Mesenchymal stem cell (in vitro differentiated cells and primary cell): ENCODE measurements around the gene RNF144A.

Experiments
- DNase-seq: peaks from one replicate; pipeline ENCODE4 v3.0.0-alpha.2; 2013
- H2AFZ ChIP-seq: one replicate; pipeline ENCODE4 v1.6.1; 2013; ENCODE audit warnings: low read depth, mild to moderate bottlenecking, control low read depth, inconsistent platforms, low read length, moderate library complexity
- H2AK5ac ChIP-seq: 2 replicates; pipeline ENCODE4 v1.6.1; 2013; ENCODE audit warnings: low read length, moderate library complexity, mild to moderate bottlenecking, inconsistent platforms; ENCODE audit not compliant: severe bottlenecking
- H2BK120ac ChIP-seq: one replicate; pipeline ENCODE4 v1.6.1; 2013; ENCODE audit warnings: low read depth, mild to moderate bottlenecking, inconsistent platforms, low read length, moderate library complexity
- H2BK12ac ChIP-seq, 2 experiments: one replicate each; pipeline ENCODE4 v1.6.1; 2013; ENCODE audit warnings: inconsistent platforms in 2 of 2, low read length in 2 of 2, mild to moderate bottlenecking in 2 of 2, moderate library complexity in 2 of 2, control low read depth in 1 of 2
- H2BK15ac ChIP-seq: one replicate; pipeline ENCODE4 v1.6.1; 2013; ENCODE audit warnings: mild to moderate bottlenecking, low read depth, inconsistent platforms; ENCODE audit not compliant: poor library complexity, severe bottlenecking
- H2BK5ac ChIP-seq: 2 replicates; pipeline ENCODE4 v1.6.1; 2013; ENCODE audit warnings: low read depth, mild to moderate bottlenecking, low read length, control low read depth, inconsistent platforms; ENCODE audit not compliant: poor library complexity, severe bottlenecking
- H3K14ac ChIP-seq, 2 experiments: one replicate each; pipeline ENCODE4 v1.6.1; 2013; ENCODE audit warnings: inconsistent platforms in 2 of 2, low read length in 2 of 2, control low read depth in 1 of 2, mild to moderate bottlenecking in 1 of 2, moderate library complexity in 1 of 2
- H3K18ac ChIP-seq, 2 experiments: one replicate each; pipeline ENCODE4 v1.6.1; 2013; ENCODE audit warnings: inconsistent platforms in 2 of 2, low read length in 2 of 2, control low read depth in 1 of 2, low read depth in 1 of 2, mild to moderate bottlenecking in 1 of 2
- H3K23ac ChIP-seq, 2 experiments: one replicate each; pipeline ENCODE4 v1.6.1; 2013; ENCODE audit warnings: inconsistent platforms in 2 of 2, low read length in 2 of 2, mild to moderate bottlenecking in 2 of 2, moderate library complexity in 2 of 2, control low read depth in 1 of 2
- H3K27ac ChIP-seq: 2 replicates; pipeline ENCODE4 v1.5.1; 2013; ENCODE audit warnings: mild to moderate bottlenecking, moderate library complexity, low read length, control low read depth, inconsistent platforms; ENCODE audit not compliant: poor library complexity, severe bottlenecking
- H3K27me3 ChIP-seq, 2 experiments: 2 replicates each; pipeline versions ENCODE4 v1.6.1 to v1.7.0; 2013; ENCODE audit warnings: low read length in 2 of 2, mild to moderate bottlenecking in 2 of 2, moderate library complexity in 2 of 2, control low read depth in 1 of 2, inconsistent platforms in 1 of 2; ENCODE audit not compliant: control insufficient read depth in 1 of 2, insufficient read depth in 1 of 2
- H3K36me3 ChIP-seq, 2 experiments: 2 replicates each; pipeline versions ENCODE4 v1.6.1 to v1.7.0; 2013; ENCODE audit warnings: low read length in 2 of 2, control low read depth in 1 of 2, inconsistent platforms in 1 of 2, low read depth in 1 of 2, mild to moderate bottlenecking in 1 of 2; ENCODE audit not compliant: insufficient read depth in 2 of 2, control insufficient read depth in 1 of 2
- H3K4ac ChIP-seq, 2 experiments: one replicate each; pipeline ENCODE4 v1.6.1; 2013; ENCODE audit warnings: inconsistent platforms in 2 of 2, low read length in 2 of 2, mild to moderate bottlenecking in 2 of 2, moderate library complexity in 2 of 2, control low read depth in 1 of 2, low read depth in 1 of 2
- H3K4me1 ChIP-seq: 2 replicates; pipeline ENCODE4 v1.6.1; 2013; ENCODE audit warnings: low read depth, low read length, control low read depth; ENCODE audit not compliant: control insufficient read depth, insufficient read depth
- H3K4me2 ChIP-seq: 2 replicates; pipeline ENCODE4 v1.6.1; 2013; ENCODE audit warnings: low read length, mild to moderate bottlenecking, inconsistent platforms; ENCODE audit not compliant: poor library complexity, severe bottlenecking
- H3K4me3 ChIP-seq, 2 experiments: 2 replicates each; pipeline versions ENCODE4 v1.5.1 to v1.7.0; 2013; ENCODE audit warnings: low read length in 2 of 2, mild to moderate bottlenecking in 2 of 2, control low read depth in 1 of 2, low read depth in 1 of 2; ENCODE audit not compliant: insufficient read depth in 1 of 2
- H3K79me1 ChIP-seq: replicated peaks from 2 replicates; pipeline ENCODE4 v1.6.1; 2013; ENCODE audit warnings: mild to moderate bottlenecking, control low read depth, low read length, inconsistent platforms; ENCODE audit not compliant: poor library complexity, severe bottlenecking
- H3K9ac ChIP-seq: 2 replicates; pipeline ENCODE4 v1.7.0; 2013; ENCODE audit warnings: mild to moderate bottlenecking, low read length, moderate library complexity
- H3K9me3 ChIP-seq: 2 replicates; pipeline ENCODE4 v1.7.0; 2013; ENCODE audit warnings: mild to moderate bottlenecking, low read length; ENCODE audit not compliant: control insufficient read depth
- H4K8ac ChIP-seq: one replicate; pipeline ENCODE4 v1.6.1; 2013; ENCODE audit warnings: inconsistent platforms, mild to moderate bottlenecking, low read length, moderate library complexity
- H4K91ac ChIP-seq: one replicate; pipeline ENCODE4 v1.6.1; 2013; ENCODE audit warnings: mild to moderate bottlenecking, low read length, inconsistent platforms
- WGBS: methylation state at CpG from one replicate; pipeline ENCODE4 v1.1.7; 2013; ENCODE audit warnings: mixed read lengths; 5-methylcytosine and 5-hydroxymethylcytosine counted together

RNF144A gene

GRCh38 chr2:6940820-6941219 lies 23.6 kb downstream of the RNF144A start:
- DNase-seq, result no peak
- Histone ChIP-seq H3K14ac (peak overlapping the region in 1 of 2 experiments; percentile 40), H3K9me3 (no peaks in the 10 kb centered on the region), H2BK5ac (no peak overlapping the region), H3K9ac (no peak overlapping the region), H3K27ac (no peak overlapping the region), H4K91ac (no peak overlapping the region), H2BK12ac (no peak overlapping the region), H3K4ac (no peak overlapping the region), H3K23ac (no peak overlapping the region), H2AFZ (no peak overlapping the region), H3K36me3 (peaks cover 0 to 24% of the 10 kb centered on the region in 2 experiments), H3K79me1 (peaks cover 1% of the 10 kb centered on the region), H4K8ac (no peak overlapping the region), H3K4me3 (no peak overlapping the region), H2BK15ac (no peak overlapping the region), H2BK120ac (no peak overlapping the region), H2AK5ac (no peak overlapping the region), H3K18ac (no peak overlapping the region), H3K4me1 (peaks cover 4% of the 10 kb centered on the region), H3K4me2 (no peak overlapping the region), H3K27me3 (no peaks in the 10 kb centered on the region)
- WGBS, result 61% methylated on average over 2 of the region's 2 CpGs

- no peak overlapping the region for H3K9ac ChIP-seq
- no peaks in the 10 kb centered on the region for H3K9me3 ChIP-seq
- H4K91ac ChIP-seq, result peak overlapping the region; percentile 43
- peak overlapping the region; percentile 75 for H2BK15ac ChIP-seq
- no peak overlapping the region for H3K27ac ChIP-seq
- no peak for DNase-seq
- 96% methylated on average over 9 of the region's 10 CpGs for WGBS
- no peak overlapping the region for H4K8ac ChIP-seq
- no peak overlapping the region for H2BK120ac ChIP-seq
- H2BK5ac ChIP-seq, result no peak overlapping the region
- H3K23ac ChIP-seq, result no peak overlapping the region
- H3K4me1 ChIP-seq, result peaks cover 4% of the 10 kb centered on the region
- no peaks in the 10 kb centered on the region for H3K27me3 ChIP-seq
- H3K36me3 ChIP-seq, result peaks cover 0 to 24% of the 10 kb centered on the region in 2 experiments
- H3K4me2 ChIP-seq, result no peak overlapping the region
- peaks cover 1% of the 10 kb centered on the region for H3K79me1 ChIP-seq
- H2BK12ac ChIP-seq, result peak overlapping the region in 1 of 2 experiments; percentile 17
- no peak overlapping the region for H3K18ac ChIP-seq
- no peak overlapping the region for H2AFZ ChIP-seq
- no peak overlapping the region for H3K4me3 ChIP-seq
- no peak overlapping the region for H2AK5ac ChIP-seq
- H3K4ac ChIP-seq, result no peak overlapping the region
- no peak overlapping the region for H3K14ac ChIP-seq
These were observed 24.3 kb downstream of the RNF144A start for GRCh38 chr2:6941299-6942046.

GRCh38 chr2:6942848-6943247 lies 25.6 kb downstream of the RNF144A start:
- Histone ChIP-seq H4K91ac (peak overlapping the region; percentile 21), H3K27me3 (no peaks in the 10 kb centered on the region), H3K27ac (no peak overlapping the region), H2BK120ac (no peak overlapping the region), H2BK5ac (no peak overlapping the region), H3K4me3 (no peak overlapping the region), H3K18ac (peak overlapping the region in 1 of 2 experiments; percentile 17), H2BK12ac (no peak overlapping the region), H3K4ac (no peak overlapping the region), H3K4me2 (no peak overlapping the region), H3K36me3 (peaks cover 0 to 24% of the 10 kb centered on the region in 2 experiments), H3K9me3 (no peaks in the 10 kb centered on the region), H3K79me1 (no peaks in the 10 kb centered on the region), H3K9ac (no peak overlapping the region), H2AFZ (no peak overlapping the region), H4K8ac (no peak overlapping the region), H3K14ac (peak overlapping the region in 1 of 2 experiments; percentile 69), H3K4me1 (peaks cover 4% of the 10 kb centered on the region), H3K23ac (peak overlapping the region in 1 of 2 experiments; percentile 38), H2BK15ac (peak overlapping the region; percentile 46), H2AK5ac (no peak overlapping the region)
- 97% methylated on average over 8 of the region's 8 CpGs for WGBS
- no peak for DNase-seq

GRCh38 chr2:6943523-6943922 lies 26.3 kb downstream of the RNF144A start:
- Histone ChIP-seq H2BK5ac (no peak overlapping the region), H2AFZ (no peak overlapping the region), H3K27ac (no peak overlapping the region), H3K36me3 (peaks cover 0 to 24% of the 10 kb centered on the region in 2 experiments), H3K4me2 (no peak overlapping the region), H3K4ac (no peak overlapping the region), H2BK120ac (no peak overlapping the region), H2BK12ac (no peak overlapping the region), H2AK5ac (no peak overlapping the region), H3K18ac (no peak overlapping the region), H3K9ac (no peak overlapping the region), H3K9me3 (no peaks in the 10 kb centered on the region), H3K23ac (no peak overlapping the region), H2BK15ac (no peak overlapping the region), H3K27me3 (no peaks in the 10 kb centered on the region), H3K4me3 (no peak overlapping the region), H3K14ac (no peak overlapping the region), H3K4me1 (peaks cover 4% of the 10 kb centered on the region), H3K79me1 (no peaks in the 10 kb centered on the region), H4K8ac (no peak overlapping the region), H4K91ac (no peak overlapping the region)
- no peak for DNase-seq
- WGBS, result 96% methylated on average over 6 of the region's 6 CpGs
